ENCODE data around the gene KRT14.
A peak's percentile ranks its signal among the peaks of the same experiment; 100 is the strongest.
"Not testable (repeated sequence)": the region's sequence is repeated elsewhere in the genome, so short reads cannot be mapped to it uniquely, and the experiment has no call there.

KRT14 gene

DNA sequence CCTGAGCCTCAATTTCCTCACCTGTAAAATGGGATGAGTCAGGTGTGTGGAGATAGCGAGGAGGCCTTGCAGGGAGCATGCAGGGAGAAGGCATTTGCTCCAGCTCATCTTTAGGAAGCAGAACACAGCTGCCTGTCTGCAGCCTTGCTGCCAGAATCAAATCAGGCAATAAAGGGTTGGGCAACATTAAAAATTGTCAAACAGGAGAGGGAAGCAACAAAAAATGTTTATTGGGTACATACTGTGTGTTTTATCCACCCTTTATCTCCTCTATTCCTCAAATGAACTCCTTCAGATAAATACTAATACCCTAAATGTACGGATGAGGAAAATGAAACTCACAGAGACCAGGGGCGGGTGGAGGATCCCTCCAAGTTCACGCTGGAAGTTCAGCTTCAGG is 13.6 kb upstream of the KRT14 start:
- DNase-seq, result no peak

GRCh38 chr17:41599680-41600079 is 13.0 kb upstream of the KRT14 start:
- DNase-seq, result no peak

DNA sequence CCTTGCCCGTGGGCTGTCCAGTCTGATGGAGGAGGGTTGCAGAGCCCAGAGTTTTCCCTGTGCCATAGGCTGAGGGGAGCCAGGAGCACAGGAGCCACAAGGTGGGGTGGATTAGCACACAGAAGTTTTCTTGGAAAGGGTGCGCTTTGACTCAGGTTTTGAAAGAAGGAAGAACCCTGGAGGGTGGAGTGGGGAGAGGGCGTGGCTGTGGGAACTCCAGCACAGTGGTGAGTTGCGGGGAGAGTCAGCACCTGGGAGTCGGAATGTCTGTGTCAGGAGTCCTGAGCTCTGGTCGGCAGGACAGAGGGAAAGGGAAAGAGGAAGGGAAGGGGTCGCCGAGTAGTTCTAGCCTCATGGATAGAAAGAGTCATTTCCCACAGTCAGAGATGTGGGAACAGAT is 8.9 kb upstream of the KRT14 start:
- DNase-seq, result no peak

DNA sequence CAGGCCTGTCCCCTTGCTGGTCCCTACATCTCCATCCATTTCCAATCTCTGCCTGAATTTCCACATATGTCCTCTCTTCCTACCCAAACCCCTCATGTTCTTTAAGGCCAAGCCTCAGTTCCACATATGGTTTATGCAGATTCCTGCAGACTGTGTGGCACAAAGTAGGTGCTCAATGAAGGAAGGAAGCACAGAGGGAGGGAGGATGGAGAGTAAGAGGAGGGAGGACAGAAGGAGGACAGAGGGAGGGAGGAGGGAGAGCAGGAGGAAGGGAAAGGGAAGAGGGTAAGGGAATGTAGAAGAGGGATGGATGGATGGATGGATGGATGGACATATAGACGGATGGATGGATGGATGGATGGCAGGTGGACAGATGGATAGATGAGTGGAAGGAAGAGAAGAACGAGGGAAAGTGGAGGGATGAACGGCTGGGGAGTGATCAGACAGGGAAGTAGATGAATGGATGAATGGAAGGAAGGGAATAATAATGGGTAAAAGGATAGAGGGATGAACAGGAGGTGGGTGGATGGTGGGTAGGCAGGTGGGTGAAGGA is 7.7 kb upstream of the KRT14 start:
- no peak for DNase-seq

GRCh38 chr17:41593306-41593981 is 6.7 kb upstream of the KRT14 start:
- DNase-seq, result no peak

- no peak for DNase-seq
Observed at GRCh38 chr17:41592601-41593305, 6.1 kb upstream of the KRT14 start.

GRCh38 chr17:41589301-41589700 is 2.6 kb upstream of the KRT14 start:
- DNase-seq, result no peak

DNA sequence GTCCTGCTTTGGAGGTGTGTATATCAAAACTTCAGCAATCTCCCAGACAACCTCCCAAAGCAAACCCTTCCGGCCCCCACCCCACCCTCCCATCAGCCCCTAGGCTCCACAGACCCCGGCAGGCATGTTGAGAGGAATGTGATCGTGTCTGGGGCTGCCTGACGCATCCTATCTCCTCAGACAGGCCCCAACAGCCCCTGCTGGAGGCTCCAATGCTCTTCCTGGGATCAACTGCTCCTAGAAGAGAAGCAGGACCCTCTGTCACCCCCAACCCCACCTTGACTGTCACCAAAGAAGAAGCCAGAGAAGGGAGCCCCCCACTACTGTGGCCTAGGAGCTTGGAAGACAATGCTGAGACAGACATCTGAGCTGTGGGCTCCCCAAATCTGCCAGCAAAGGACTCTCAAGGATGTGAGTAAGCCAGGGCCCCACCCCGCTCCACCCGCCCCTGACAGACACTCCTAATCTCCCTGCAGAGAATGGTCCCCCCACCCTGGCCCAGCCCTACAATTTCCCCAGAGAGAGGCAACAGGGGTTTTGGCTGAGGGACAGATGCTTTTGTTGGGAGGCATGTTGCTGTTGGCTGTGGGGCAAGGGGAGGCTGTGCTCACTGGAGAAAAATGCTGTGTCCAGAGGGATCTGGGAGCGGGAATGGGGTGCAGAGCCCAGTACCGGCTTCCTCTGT is 1.6 kb upstream of the KRT14 start:
- DNase-seq, result no peak

DNA sequence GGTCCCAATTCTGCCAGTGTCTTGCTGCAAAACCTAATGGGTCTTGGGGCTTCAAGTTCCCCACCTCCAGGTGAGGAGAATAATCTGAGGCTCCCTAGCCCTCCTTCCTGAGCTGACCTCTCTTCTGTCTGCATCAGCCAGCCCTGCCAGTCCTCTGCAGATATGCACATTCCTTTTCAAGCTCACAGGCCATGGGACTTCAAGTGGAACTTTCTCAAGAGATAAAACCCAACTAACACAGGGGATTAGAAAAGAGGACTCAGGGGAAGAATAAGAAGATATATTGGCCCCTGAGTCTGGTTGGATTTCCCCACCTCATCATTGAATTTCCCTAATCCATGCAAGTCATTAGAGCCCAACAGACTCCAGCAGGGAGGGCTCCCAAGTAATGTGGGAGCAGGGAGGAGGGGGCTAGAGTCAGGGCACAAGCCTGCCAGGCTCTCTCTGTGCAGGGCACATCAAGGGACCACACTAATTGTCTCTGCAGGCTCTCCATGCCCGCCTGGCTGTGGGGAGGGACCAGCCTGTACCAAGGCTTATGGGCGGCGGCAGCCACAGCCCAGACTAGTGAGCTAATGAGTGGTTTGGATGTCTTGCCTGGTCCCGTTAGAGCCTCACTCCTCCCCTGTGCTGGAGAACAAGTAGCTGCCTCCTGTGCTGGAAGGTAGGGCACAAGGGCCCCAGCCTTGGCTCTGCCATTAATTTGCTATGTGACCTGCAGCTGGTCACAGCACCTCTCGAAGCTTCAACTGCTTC is 1.2 kb downstream of the KRT14 start:
- DNase-seq, result no peak

- DNase-seq, result not testable (repeated sequence)
Observed at GRCh38 chr17:41584331-41584927, 2.3 kb downstream of the KRT14 start.

GRCh38 chr17:41583137-41584127 is 3.3 kb downstream of the KRT14 start:
- peak; percentile 10 for DNase-seq

DNA sequence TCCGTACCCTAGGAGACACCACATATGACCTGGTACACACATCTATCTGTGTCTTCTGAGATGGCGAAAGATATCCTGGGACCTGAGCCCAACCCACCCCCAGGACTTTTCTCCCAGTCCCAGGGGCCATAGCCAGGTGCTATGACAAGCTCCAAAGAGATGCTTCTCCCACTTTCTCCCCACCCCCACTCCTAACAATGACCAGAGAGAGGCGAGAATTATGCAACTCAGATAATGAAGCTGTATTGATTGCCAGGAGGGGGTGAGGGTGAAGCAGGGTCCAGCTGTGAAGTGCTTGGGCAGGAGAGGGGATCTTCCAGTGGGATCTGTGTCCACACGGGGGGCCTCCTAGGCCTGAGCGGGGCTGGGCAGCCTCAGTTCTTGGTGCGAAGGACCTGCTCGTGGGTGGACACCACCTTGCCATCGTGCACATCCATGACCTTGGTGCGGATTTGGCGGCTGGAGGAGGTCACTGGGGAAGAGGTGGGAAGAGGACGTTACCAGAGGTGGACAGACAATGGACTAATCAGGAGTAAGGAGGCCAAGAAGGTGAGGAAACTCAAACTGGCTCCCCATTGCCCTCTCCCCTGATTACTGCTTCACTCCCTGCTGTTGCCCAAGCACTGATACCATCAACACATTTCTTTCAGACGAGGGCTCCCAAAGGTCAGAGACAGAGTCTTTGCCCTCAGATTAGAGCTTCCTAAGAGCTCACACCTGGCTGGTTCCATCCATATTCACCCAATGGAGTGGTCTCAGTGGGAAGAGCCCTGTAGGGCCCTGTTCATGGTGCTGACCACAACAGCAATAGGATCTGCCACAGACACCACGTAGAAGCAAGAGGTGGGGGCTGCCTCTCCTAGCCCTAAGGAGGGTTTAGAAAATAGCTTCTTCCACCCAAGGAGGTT is 4.4 kb downstream of the KRT14 start:
- not testable (repeated sequence) for DNase-seq

- no peak for DNase-seq
Observed at GRCh38 chr17:41581366-41582060, 5.2 kb downstream of the KRT14 start.

GRCh38 chr17:41580687-41581365 is 5.9 kb downstream of the KRT14 start:
- no peak for DNase-seq

- no peak for DNase-seq
Observed at GRCh38 chr17:41580244-41580575, 6.5 kb downstream of the KRT14 start.

DNA sequence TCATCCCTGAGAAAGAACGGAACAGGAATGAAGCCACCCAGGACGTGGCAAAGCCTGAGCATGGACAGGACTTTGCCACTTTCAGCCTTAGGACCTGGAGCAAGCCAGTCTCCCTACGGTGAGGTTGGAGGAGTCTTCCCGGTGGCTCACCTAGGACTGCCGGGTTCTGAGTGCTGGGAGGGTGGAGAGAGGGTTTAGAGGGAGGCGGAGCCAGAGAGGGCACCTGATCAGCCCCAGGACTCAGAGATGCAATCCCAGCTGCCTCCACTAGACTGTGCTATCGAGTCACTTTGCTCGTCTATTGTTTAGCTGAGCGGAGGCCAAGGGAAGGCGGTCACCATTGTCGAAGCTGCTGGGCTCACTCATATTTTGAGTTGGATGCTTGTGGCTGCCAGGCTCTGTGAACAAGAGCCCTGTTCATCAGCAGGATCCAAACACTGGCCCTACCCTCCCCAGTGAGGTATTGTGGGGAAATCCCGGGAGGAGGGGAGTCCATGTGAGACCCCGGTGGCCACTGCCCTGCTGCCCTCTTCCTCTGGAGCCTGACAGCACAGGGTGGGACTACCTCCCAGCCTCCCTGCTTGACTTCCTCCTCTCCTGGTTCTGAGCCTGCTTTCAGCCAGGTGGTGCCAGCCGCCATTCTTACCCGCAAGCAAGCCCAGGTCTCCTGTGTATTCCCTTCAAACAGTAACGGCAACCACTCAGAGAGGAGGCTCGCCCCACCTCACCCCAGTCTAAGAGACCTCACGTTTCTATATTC is 7.0 kb downstream of the KRT14 start:
- peak; percentile 78 for DNase-seq

- DNase-seq, result no peak
Observed at GRCh38 chr17:41578971-41579370, 7.7 kb downstream of the KRT14 start.

GRCh38 chr17:41578538-41578937 is 8.2 kb downstream of the KRT14 start:
- DNase-seq, result no peak
